GM19455 (cell line): ENCODE data around the gene SCART1.
"Not testable (repeated sequence)": the region's sequence is repeated elsewhere in the genome, so short reads cannot be mapped to it uniquely, and the experiment has no call there.

Experiments
- ATAC-seq: cut with Tn5 transposase; IDR thresholded peaks from one replicate; pipeline ENCODE4 v1.9.1; 2021; ENCODE audit not compliant: unreplicated experiment

SCART1 gene

GRCh38 chr10:133453516-133454203, at the start of gene SCART1:
Gene SCART1, plus strand, starts transcription at chr10:133453945. Its CDS starts 53 bp downstream, at chr10:133453998.
- ATAC-seq = no peak

DNA sequence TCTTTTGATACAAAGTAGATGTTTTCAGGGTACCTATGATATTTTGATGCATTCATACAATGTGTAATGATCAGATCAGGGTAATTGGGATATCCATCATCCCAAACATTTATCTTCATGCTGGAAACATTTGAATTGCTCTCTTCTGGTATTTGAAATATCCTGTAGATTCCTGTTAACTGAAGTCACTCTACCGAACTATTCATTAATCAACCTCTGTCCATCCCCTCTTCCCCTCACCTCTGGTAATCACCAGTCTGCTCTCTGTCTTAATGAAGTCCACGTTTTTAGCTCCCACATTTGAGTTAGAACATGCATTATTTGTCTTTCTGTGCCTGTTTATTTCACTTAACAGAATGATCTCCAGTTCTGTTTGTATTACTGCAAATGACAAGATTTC, 48.5 kb upstream of the SCART1 start:
- ATAC-seq = no peak

DNA sequence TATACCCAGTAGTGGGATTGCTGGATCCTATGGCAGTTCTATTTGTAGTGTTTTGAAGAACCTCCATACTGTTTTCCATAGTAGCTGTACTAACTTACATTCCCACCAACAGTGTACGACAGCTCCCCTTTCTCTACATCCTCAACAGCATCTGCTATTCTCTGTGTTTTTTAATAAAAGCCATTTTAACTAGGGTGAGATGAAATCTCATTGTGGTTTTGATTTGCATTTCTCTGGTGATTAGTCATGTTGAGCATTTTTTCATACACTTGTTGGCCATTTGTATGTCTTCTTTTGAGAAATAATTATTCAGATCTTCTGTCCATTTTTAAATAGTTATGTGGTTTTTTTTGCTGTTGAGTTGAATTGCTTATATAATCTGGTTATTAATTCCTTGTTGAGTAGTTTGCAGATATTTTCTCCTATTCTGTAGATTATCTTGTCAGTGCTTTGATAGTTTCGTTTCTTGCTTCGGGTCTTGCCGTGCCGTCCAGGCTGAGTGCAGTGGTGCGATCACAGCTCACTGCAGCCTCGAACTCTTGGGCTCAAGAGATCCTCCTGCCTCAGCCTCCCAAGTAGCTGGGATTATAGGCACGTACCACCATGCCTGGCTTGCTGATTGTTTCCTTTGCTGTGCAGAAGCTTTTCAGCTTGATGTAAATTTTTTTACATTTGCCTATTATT, 47.8 kb upstream of the SCART1 start:
- no peak for ATAC-seq

DNA sequence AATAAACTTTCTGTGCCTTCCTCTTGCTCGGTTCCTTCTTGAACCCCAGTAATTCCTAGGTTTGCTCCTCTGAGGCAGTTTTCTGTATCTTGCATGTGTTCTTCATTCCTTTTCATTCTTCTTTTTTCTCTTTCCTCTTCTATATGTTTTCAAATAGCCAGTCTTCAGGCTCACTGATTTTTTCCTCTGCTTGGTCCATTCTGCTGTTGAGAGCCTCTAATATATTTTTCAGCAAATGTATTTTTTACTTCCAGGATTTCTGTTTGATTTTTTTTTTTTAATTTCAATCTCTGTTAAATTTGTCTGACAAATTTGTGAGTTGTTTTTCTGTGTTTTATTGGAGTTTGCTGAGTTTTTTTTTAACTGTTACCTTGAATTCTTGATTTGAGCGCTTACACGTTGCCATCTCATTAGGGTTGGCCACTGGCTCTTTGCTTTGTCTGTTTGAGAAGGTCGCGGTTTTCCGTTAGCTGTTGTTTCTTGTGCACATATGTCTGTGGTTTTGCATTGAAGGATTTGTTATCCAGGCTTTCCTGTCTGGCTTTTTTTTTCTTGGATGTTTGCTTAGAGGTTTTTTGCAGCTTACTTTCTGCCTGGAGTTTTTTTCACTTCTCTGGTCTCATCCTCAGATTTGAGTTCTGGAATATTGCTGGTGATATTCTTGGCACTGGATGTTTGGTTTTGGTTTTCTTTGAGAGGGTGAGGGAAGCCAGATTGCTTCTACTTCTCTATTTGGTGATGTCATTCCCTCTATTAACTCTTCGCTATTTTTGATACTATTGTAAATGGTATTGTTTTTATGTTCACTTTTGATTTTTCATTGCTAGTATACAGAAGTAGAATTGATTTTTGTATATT, 42.0 kb upstream of the SCART1 start:
- no peak for ATAC-seq

GRCh38 chr10:133412381-133412711, 41.4 kb upstream of the SCART1 start:
- no peak for ATAC-seq

- ATAC-seq = not testable (repeated sequence)
Measured at GRCh38 chr10:133414401-133414800, 39.3 kb upstream of the SCART1 start.

DNA sequence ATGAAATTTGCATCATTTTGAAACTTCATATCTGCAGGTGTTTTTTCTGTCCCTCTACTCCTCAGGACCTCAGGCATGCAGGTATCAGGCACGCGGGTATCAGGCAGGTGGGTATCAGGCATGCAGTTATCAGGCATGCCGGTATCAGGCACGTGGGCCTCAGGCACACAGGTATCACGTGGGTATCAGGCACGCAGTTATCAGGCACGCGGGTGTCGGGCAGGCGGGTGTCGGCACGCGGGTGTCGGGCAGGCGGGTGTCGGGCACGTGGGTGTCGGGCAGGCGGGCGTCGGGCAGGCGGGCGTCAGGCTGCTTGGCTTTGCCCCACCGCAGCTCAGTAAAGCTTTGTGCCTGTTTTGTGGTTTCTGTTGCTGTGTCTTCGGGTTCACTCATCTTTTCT, 38.0 kb upstream of the SCART1 start:
- ATAC-seq = no peak

DNA sequence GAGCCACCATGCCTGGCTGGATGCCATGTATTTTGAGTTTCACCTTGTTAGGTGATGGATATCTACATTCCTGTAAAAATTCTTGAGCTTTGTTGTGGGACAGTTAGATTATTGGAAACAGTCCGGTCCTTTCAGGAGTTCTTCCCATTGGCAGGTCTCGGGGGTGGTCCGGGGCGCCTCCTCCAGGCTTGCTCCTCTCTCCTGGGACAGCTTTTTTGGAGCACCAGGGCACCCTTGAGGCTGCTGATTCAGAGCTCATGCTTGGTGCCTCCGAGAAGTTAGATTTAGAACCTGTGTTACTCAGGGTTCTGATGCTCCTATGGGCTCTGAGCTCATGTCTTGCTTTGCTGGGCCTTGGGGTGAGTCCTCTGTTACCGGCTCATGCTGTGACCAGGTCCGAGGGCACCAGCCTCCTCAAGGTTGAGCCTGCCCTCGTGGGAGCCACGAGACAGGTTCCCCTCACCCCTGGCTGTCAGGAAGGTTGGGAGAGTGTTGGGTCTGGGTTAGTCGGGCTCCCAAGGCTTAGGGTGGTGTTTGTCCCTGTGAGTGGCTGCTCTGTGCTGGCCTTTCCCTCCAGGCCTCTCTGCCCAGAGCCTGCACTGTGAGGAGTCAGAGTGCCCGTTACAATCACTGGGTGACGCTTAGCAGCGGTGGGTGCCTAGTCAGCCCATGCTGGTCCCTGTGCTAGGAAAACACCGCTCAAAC, 35.3 kb upstream of the SCART1 start:
- no peak for ATAC-seq

- no peak for ATAC-seq
Measured at GRCh38 chr10:133419211-133419950, 34.4 kb upstream of the SCART1 start.

GRCh38 chr10:133420028-133420427, 33.7 kb upstream of the SCART1 start:
- ATAC-seq = no peak

DNA sequence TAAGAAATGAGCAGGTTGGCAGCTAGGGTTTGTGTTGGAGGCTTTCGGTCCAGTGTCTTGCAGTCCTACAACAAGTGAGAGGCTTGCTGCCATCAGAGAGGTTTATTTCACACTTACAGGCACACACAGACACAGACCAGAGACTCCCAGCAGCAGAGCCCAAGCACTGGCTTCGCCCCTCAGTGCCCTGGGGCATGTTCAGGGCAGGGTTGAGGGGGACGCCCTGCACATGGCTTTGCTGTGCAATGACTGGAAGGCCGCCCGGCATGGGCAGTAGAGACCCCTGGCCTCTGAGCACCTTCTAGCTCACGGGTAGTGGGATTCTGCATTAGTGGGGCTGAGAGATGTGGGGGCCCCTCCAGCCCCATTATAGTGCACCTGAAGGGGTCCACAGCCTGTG, 33.2 kb upstream of the SCART1 start:
- no peak for ATAC-seq

DNA sequence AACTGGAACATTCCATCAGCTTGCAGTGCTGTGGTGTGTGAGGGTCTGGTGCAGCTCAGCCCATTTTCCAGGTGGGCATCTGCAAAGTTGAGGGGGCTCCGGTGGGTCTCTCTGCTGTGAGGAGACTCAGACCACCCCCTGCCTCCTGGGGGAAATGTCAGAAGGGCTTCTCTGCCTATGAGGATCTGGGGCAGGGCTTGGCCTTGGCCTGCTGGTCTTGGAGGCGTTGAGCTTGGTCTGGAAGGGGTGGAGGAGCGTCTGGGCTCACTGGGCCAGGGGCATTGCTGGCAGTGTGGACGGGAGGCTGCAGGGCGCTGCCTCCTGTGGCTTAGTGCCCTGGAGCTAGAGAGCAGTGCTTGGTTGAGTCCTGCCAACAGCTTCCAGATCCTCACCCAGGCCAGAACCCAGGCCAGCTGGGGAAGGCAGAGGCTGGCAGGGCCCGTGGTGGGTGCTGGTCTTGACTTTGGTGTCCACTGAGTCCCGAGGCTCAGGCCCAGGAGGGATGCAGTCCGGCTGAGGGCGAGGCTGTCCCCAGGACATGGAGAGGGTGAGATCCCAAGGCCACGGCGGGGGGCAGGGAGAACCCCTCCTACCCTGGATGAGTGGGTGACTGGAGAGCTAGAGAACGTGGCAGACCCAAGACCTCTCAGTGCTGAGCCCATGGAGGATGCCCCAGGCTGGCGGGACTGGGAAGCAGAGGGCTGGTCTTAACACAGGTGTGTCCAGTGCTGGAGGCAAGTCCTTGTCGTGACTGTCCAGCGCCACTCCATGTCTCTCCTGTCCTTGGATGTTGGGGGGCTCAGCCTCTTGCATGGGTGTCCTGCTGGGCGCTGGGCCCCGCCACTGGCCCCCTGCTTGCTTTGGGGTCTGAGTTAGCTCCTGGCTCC, 32.2 kb upstream of the SCART1 start:
- ATAC-seq = no peak

DNA sequence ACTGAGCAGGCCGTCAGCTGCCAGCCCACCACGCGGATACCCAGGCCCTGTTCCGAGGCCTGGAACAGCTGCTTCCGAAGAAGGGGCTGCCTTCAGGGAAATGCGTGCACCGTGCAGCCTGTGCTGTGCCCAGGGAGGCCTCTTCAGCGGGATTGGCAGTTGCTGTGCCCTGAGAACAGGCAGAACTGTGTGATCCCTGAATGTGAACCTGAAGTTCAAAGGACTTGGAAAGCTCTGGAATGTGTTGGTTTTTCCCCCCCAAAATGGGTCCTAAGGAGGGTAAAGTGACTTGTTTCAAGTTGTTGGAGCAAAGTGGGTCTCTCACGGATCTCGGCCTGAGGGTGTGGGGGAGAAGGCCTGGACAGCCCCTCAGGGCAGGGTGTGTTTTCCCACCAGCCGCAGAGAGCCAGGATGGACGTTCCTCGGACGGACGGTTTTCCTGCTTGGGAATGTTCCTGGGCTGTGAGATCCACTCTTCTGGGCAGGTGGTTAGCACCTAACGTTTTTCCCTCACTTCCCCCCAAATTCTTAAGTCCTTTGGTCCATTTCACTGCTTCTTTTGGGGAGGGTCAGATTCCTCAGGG, 31.4 kb upstream of the SCART1 start:
- ATAC-seq = no peak

DNA sequence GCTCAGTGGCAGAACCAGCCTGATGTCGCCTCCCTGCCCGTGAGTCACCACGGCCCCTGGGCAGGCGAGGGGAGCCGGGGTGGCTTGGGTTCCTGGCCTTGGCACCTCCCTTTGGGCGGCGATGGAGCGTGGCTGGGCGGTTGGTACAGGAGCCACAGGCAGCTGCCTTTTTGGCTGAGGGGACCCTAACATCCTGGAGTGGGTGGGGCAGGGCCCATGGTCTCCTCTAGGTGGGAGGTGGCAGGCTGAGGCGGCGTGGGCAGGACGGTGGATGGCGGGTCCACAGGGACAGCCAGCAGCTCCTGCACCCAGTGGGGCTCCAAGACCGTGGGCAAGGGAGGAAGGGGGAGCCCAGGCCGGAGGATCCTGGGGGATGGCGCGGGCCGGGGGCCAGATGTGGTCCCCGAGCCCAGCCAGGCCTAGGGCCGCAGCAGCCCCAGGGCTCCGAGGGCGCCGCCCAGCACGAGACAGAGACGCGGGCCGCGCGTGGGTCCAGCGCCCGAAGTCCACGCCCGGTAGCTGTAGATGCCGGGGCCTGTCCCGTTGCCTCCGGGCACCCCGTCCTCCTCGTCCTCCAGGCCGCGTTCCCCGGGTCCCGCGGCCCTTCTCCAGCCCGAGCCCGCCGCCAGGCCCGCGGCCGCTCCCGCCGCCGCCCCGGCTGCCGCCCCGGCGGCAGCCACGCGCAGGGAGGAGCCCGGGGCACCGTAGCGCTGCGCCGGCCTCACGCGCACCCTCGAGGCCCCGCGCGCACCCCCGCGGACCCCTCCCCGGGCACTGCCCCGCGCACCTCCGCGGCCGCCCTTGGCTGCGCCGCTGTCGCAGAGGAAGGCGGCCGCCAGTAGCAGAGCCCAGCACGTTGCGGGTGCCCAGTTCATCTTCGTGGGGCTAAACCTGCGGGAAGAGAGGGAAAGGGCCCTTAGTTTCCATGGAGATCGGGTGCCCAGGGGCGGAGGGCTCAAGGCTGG, 30.7 kb upstream of the SCART1 start:
- no peak for ATAC-seq

DNA sequence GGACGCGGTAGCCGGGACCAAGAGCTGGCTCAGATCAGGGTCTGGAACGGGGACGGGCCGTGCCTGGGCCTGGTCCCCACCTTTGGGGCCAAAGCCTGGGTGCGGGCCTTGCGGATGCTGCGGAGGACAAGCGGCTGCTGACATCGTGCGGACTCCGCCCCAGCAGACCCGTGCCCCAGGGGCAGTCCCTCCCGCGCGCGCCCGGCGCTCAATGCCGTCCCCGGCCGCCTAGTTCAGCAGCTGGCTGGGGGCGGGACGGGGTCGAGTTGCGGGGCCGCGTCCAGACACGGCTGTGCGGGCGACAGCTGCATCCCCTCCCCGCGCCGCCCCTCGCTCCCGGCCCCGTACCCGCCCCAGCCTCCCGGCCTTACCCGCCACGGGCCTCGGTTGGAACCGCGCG, 29.6 kb upstream of the SCART1 start:
- ATAC-seq = not testable (repeated sequence)

DNA sequence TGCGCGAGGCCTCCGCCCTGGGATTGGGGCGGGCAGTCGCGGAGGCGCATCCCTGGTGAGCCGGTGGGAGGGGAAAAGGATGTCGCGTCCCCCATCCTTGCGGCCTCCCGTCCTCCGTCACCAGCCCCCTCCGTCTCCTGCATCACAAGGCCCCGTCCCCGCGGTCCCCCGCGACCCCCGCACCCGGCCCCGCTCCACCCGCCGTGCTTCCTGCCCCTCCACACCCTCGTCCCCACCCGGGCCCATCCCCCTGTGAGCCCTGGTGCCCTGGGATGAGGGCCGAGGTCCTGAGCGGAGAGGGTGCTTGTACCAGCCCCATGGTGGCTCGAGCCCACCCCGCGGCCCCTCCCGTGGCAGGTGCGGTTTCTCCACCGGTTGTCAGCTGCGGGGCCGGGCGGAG, 29.1 kb upstream of the SCART1 start, which contains the start of gene SPRN:
TSS of gene SPRN (minus strand) at position 25 of the 400 bp plus-strand sequence. CDS start 944 bp downstream, outside the sequence.
- ATAC-seq = not testable (repeated sequence)

DNA sequence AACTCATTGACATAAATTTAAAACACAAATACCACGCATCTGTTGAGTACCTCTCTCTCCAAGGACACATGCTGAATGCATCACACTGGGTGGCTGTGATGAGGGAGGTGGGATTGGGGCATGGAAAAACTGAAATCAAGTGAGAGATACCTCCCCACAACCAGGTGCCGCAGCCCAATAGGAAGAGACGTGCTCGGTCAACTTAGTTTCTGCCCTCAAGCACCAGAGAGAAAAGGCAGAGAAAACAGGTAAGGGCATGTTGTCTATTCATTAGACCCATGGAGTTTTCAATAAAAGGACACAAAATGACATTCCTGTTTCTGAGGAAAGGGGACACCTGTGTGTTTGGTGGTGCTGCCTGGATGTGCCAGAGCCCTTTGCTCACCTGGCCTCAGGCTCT, 24.2 kb upstream of the SCART1 start:
- not testable (repeated sequence) for ATAC-seq
